Smooth muscle cell (in vitro differentiated cells): ENCODE data around the gene PRKCH. TPM values are rescaled to one million over a fixed set of nuclear protein-coding genes. Genes with fewer than 3 reads are reported as not detected.

Experiments
- DNase-seq: peaks from one replicate; lab custom pipeline; 2025; ENCODE audit not compliant: unreplicated experiment; lab: John Stamatoyannopoulos, UW
- H2AFZ ChIP-seq: fragments of 200-600 bp; sonication (generic); 2 replicates; pipeline ENCODE4 v1.6.0; 2016; ENCODE audit warnings: antibody characterized with exemption, low read depth, mild to moderate bottlenecking
- H3F3A ChIP-seq: fragments of 200-600 bp; sonication (generic); 2 replicates; pipeline ENCODE4 v1.6.0; 2017; ENCODE audit warnings: antibody characterized with exemption, low read depth
- H3K27ac ChIP-seq: fragments of 200-600 bp; sonication (generic); 2 replicates; pipeline ENCODE4 v1.5.1; 2016; ENCODE audit warnings: low read depth, mild to moderate bottlenecking
- H3K27me3 ChIP-seq: fragments of 200-600 bp; sonication (generic); 2 replicates; pipeline ENCODE4 v1.6.1; 2016; ENCODE audit warnings: low read depth, mild to moderate bottlenecking
- H3K36me3 ChIP-seq: fragments of 200-600 bp; sonication (generic); 2 replicates; pipeline ENCODE4 v1.5.1; 2016; ENCODE audit warnings: low read depth
- H3K4me1 ChIP-seq: fragments of 200-600 bp; sonication (generic); 2 replicates; pipeline ENCODE4 v1.5.1; 2016; ENCODE audit warnings: low read depth
- H3K4me2 ChIP-seq: fragments of 200-600 bp; sonication (generic); 2 replicates; pipeline ENCODE4 v1.6.0; 2016; ENCODE audit warnings: mild to moderate bottlenecking
- H3K4me3 ChIP-seq: fragments of 200-600 bp; sonication (generic); 2 replicates; pipeline ENCODE4 v1.5.1; 2016; ENCODE audit warnings: mild to moderate bottlenecking
- H3K79me2 ChIP-seq: fragments of 200-600 bp; sonication (generic); 2 replicates; pipeline ENCODE4 v1.6.0; 2016; ENCODE audit warnings: low read depth, mild to moderate bottlenecking
- H3K9ac ChIP-seq: fragments of 200-600 bp; sonication (generic); 2 replicates; pipeline ENCODE4 v1.6.0; 2016; ENCODE audit warnings: low read depth
- H3K9me3 ChIP-seq: fragments of 200-600 bp; sonication (generic); replicated peaks from 2 replicates; pipeline ENCODE4 v1.5.1; 2016; ENCODE audit warnings: low read depth
- H4K20me1 ChIP-seq: fragments of 200-600 bp; sonication (generic); 2 replicates; pipeline ENCODE4 v1.6.0; 2016; ENCODE audit warnings: low read depth
- CTCF ChIP-seq: fragments of 200-600 bp; sonication (generic); IDR thresholded peaks from 2 replicates; pipeline ENCODE4 v1.5.1; 2017; ENCODE audit warnings: borderline replicate concordance, mild to moderate bottlenecking, antibody characterized with exemption; ENCODE audit not compliant: insufficient read depth, poor library complexity, severe bottlenecking
- WGBS: methylation state at CpG from one replicate; pipeline ENCODE4 v1.1.7; 2016; ENCODE audit warnings: low lambda C conversion rate; 5-methylcytosine and 5-hydroxymethylcytosine counted together
- polyA plus RNA-seq: library from polyadenylated mRNA; unstranded; fragments of >200 nt; fragmentation: Nextera tagmentation; extraction: Ambion mirVana; gene quantifications from 2 replicates; pipeline ENCODE4 v1.2.1, GENCODE V29; 2016
- total RNA-seq: library from RNA; depleted of rRNA; stranded (reverse); fragments of >200 nt; gene quantifications from 2 replicates; pipeline ENCODE4 v1.2.3, GENCODE V29; 2014

Gene PRKCH
- total and polyA plus RNA-seq, 2 experiments from 2014 or later, result 1.5 to 7.6 TPM

GRCh38 chr14:61364243-61364642, 42.9 kb downstream of the PRKCH start:
- Histone ChIP-seq H4K20me1 (no peaks in the 10 kb centered on the region), H3F3A (no peaks in the 10 kb centered on the region), H3K27ac (no peak overlapping the region), H3K4me1 (no peaks in the 10 kb centered on the region), H3K79me2 (no peaks in the 10 kb centered on the region), H3K36me3 (no peaks in the 10 kb centered on the region), H3K9ac (no peak overlapping the region), H3K4me2 (no peak overlapping the region), H3K4me3 (no peak overlapping the region), H3K27me3 (no peaks in the 10 kb centered on the region), H3K9me3 (no peaks in the 10 kb centered on the region), H2AFZ (no peak overlapping the region)
- TF ChIP-seq CTCF, result no peak
- WGBS, result 90% methylated on average over 2 of the region's 2 CpGs
- DNase-seq, result no peak

- no peaks in the 10 kb centered on the region for H3K36me3 ChIP-seq
- 57% methylated on average over 3 of the region's 3 CpGs for WGBS
- H3K27ac ChIP-seq, result peak overlapping the region; percentile 45
- H3K4me2 ChIP-seq, result no peak overlapping the region
- H3K27me3 ChIP-seq, result no peaks in the 10 kb centered on the region
- H4K20me1 ChIP-seq, result no peaks in the 10 kb centered on the region
- no peaks in the 10 kb centered on the region for H3K79me2 ChIP-seq
- no peak for DNase-seq
- no peak overlapping the region for H2AFZ ChIP-seq
- H3K9ac ChIP-seq, result peak overlapping the region; percentile 11
- no peaks in the 10 kb centered on the region for H3K4me1 ChIP-seq
- H3K4me3 ChIP-seq, result no peak overlapping the region
- no peaks in the 10 kb centered on the region for H3K9me3 ChIP-seq
- no peak for TF ChIP-seq CTCF
- no peaks in the 10 kb centered on the region for H3F3A ChIP-seq
These were observed 44.4 kb downstream of the PRKCH start for GRCh38 chr14:61365667-61366212.

- no peaks in the 10 kb centered on the region for H3K27me3 ChIP-seq
These were observed 46.8 kb downstream of the PRKCH start for GRCh38 chr14:61368114-61368710.

More at GRCh38 chr14:61368114-61368710, 46.8 kb downstream of the PRKCH start:
- H3K4me3 ChIP-seq, result no peak overlapping the region
- H3K27ac ChIP-seq, result peak overlapping the region; percentile 75
- H4K20me1 ChIP-seq, result no peaks in the 10 kb centered on the region
- no peak for TF ChIP-seq CTCF
- no peak overlapping the region for H2AFZ ChIP-seq
- peak overlapping the region; percentile 30 for H3K4me2 ChIP-seq
- no peaks in the 10 kb centered on the region for H3K4me1 ChIP-seq
- peak overlapping the region; percentile 9 for H3K9ac ChIP-seq
- H3K79me2 ChIP-seq, result no peaks in the 10 kb centered on the region
- DNase-seq, result no peak
- H3K9me3 ChIP-seq, result no peaks in the 10 kb centered on the region
- no peaks in the 10 kb centered on the region for H3K36me3 ChIP-seq
- WGBS, result 64% methylated on average over 5 of the region's 5 CpGs
- H3F3A ChIP-seq, result no peaks in the 10 kb centered on the region
